Endometrium (tissue), 2 donors: Measurements from ENCODE around the gene DCAF15.
A peak's percentile ranks its signal among the peaks of the same experiment; 100 is the strongest.
"Not testable (repeated sequence)": the region's sequence is repeated elsewhere in the genome, so short reads cannot be mapped to it uniquely, and the experiment has no call there.

Experiments used
- FAIRE-seq: peaks from 2 replicates; lab custom pipeline; 2012; peaks lifted over from hg19 to GRCh38; lab: Jason Lieb, UNC
- donor health status: control.
- donor health status: control.

Gene DCAF15

GRCh38 chr19:13952154-13952930 lies at the start of gene DCAF15:
Gene DCAF15, plus strand, starts transcription at chr19:13952509. Its CDS starts 4 bp downstream, at chr19:13952513.
- FAIRE-seq = peak; percentile 98

- FAIRE-seq = no peak
These were observed 49.2 kb upstream of the DCAF15 start for GRCh38 chr19:13902993-13903555.

GRCh38 chr19:13905634-13906520 lies 46.4 kb upstream of the DCAF15 start, which contains the start of the genes BRME1 and CC2D1A:
Gene BRME1, minus strand, starts transcription at chr19:13906117. Its CDS starts 1,225 bp downstream, at chr19:13904892.
Gene CC2D1A, plus strand, starts transcription at chr19:13906201. Its CDS starts 241 bp downstream, at chr19:13906442.
- no peak for FAIRE-seq

- no peak for FAIRE-seq
These were observed 45.8 kb upstream of the DCAF15 start for GRCh38 chr19:13906521-13906904.

DNA sequence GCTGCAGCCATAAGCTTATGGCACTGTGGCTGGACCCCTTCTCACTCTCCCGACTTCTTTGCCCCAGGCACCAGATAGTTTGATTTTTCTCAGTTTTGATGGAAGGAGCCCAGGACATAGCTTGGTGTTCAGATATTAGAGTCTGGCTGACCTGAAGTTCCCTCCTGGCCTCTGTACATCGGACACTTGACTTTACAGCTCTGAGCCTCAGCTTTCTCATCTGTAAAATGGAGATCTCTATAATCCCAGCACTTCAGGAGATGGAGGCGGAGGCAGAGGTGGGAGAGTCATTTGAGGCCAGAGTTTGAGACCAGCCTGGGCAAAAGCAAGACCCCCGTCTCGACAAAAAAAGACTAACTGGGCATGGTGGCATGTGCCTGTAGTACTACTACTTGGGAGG lies 45.4 kb upstream of the DCAF15 start:
- FAIRE-seq = no peak

DNA sequence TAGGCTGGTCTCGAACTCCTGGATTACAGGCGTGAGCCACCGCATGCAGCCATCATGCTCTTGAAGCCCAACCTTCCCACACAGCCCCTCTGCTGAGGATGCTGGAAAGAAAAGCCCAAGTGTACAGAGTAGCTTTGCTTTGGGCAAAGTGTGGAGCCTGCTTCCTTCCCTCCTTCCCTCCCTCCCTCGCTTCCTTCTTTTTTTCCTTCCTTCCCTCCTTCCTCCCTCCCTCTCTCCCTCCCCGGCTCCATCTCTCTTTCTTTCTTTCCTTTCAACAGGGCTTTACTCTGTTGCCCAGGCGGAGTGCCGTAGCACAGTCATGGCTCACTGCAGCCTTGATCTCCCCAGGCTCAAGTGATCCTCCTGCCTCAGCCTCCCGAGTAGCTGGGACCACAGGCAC lies 43.6 kb upstream of the DCAF15 start:
- FAIRE-seq = no peak

- FAIRE-seq = no peak
These were observed 42.9 kb upstream of the DCAF15 start for GRCh38 chr19:13909430-13909829.

DNA sequence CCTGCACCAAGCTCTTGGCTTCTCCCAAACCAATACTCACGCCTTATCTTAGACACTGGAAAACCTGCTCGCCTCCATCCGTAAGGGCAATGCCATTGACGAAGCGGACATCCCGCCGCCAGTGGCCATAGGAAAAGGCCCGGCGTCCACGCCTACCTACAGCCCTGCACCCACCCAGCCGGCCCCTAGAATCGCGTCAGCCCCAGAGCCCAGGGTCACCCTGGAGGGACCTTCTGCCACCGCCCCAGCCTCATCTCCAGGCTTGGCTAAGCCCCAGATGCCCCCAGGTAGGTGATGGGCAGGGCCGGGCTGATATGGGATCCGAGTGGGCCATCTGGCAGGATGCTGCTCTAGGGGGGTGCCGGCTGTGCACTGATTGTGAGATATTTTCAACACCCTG lies 39.0 kb upstream of the DCAF15 start:
- FAIRE-seq = no peak

GRCh38 chr19:13914777-13915176 lies 37.5 kb upstream of the DCAF15 start:
- FAIRE-seq = no peak

- FAIRE-seq = no peak
These were observed 34.4 kb upstream of the DCAF15 start for GRCh38 chr19:13917888-13918406.

DNA sequence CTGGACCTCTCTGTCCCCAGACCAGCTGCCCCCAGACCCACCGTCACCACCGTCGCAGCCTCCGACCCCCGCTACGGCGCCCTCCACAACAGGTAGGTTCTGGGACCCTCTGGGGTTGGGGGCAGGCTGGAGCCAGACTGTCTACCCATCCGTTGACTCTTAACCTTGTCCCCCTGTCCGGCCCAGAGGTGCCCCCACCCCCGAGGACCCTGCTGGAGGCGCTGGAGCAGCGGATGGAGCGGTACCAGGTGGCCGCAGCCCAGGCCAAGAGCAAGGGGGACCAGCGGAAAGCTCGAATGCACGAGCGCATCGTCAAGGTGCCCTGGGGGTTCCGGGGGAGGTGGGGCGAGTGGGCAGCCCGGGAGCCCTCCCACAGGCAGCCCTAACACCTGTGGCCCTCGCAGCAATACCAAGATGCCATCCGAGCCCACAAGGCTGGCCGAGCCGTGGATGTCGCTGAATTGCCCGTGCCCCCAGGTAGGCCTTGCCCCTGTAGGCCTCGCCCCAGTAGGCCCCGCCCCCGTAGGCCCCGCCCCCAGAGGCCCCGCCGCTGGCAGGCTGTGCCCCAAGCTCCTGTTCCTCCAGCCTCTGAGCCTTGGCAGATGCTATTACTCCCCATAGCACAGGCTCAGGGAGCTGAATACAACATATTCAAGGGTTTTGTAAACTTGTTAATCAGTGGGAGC lies 33.4 kb upstream of the DCAF15 start:
- FAIRE-seq = no peak

GRCh38 chr19:13920524-13920923 lies 31.8 kb upstream of the DCAF15 start:
- FAIRE-seq = no peak

DNA sequence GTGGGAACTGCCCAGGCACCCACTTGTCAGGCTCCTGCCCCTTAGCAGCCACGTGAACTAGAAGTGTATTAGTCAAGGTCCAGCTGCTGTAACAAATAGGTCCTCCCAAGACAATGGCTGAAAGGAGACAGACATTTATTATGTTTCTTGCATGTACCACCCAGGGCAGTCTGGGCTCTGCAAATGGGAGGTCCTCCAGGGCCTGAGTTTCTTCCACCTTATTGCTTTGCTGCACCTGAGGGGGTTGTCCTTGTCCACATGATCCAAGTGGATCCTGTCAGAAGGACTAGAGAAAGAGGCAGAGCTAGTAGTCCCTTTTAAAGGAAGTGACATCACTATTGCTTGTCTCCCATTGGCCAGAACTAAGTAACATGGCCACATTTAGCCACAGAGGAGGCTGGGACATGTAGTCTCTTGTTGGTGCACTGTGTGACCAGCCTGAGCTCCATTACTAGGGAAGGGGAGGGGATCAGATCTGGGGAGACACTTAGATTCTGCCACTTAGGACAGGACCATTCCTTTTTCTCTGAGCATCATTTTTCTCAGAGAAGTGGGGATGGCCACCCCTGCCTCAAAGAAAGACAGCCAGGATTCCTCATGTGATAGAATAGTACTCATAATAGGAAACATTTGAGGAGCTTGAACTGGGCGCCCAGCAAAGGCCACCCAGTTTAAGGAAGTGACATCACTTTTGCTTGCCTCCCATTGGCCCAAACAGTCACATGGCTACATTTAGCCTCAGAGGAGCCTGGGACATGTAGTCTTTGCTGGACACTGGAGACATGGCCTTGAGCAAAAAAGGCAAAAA lies 31.2 kb upstream of the DCAF15 start:
- no peak for FAIRE-seq

DNA sequence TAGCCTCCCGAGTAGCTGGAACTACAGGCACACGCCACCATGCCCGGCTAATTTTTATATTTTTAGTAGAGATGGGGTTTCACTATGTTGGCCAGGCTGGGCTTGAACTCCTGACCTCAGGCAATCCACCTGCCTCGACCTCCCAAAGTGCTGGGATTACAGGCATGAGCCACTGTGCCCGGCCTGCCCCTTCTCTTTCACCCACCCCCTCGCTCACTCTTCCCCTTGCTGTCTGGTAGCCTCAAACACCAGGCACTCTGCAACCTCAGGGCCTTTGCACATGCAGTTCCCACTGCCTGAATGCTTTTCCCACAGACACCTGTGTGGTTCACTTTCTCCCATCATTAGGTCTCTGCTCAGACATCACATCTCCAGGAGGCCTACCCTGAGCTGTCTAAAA lies 30.2 kb upstream of the DCAF15 start:
- not testable (repeated sequence) for FAIRE-seq

GRCh38 chr19:13923194-13923987 lies 28.9 kb upstream of the DCAF15 start:
- no peak for FAIRE-seq

GRCh38 chr19:13926010-13926409 lies 26.3 kb upstream of the DCAF15 start:
- FAIRE-seq = no peak

GRCh38 chr19:13926715-13927114 lies 25.6 kb upstream of the DCAF15 start:
- no peak for FAIRE-seq

DNA sequence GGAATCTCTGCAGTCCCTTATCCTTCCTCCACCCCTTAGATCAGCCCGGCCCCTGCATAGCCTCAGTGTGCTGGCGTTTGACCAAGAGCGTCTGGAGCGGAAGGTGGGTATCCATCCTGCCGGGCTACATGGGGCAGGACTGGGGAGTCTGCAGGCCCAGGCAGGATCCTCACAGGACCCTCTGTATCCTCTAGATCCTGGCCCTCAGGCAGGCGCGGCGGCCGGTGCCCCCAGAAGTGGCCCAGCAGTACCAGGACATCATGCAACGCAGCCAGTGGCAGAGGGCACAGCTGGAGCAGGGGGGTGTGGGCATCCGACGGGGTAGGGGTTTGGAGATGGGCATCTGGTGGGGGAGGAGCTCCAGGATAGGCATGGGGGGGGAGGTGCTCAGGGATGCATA lies 23.0 kb upstream of the DCAF15 start:
- no peak for FAIRE-seq

GRCh38 chr19:13929956-13930355 lies 22.4 kb upstream of the DCAF15 start:
- no peak for FAIRE-seq

DNA sequence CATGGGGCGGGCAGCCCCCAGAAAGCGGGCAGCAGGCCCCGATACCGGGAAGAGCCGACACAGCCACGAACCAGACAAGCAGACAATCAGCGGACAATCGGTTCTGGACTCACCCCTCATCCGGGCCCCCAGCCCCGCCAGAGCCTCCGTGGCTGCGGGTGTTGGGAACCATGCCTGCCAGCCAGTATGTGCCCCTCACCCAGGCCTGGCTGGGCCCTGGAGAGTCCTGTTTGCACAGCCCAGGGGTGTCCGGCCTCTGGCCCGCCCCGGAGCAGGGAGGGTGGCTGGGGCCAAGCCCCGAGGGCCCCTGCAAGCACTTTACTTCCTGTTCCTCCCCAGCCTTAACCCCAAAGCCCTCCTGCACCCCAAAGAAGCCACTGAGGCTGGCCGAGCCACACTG lies 21.9 kb upstream of the DCAF15 start:
- no peak for FAIRE-seq
